Measurements from ENCODE around the gene CDH15. TPM values are rescaled to one million over a fixed set of nuclear protein-coding genes. Genes with fewer than 3 reads are reported as not detected.

The CDH15 gene
- total and polyA plus RNA-seq, 9 of the 15 experiments (the other 6 are each of a cell fraction or from before 2014, with no cell fraction given), result 0.07 to 0.18 TPM; not detected in 7

DNA sequence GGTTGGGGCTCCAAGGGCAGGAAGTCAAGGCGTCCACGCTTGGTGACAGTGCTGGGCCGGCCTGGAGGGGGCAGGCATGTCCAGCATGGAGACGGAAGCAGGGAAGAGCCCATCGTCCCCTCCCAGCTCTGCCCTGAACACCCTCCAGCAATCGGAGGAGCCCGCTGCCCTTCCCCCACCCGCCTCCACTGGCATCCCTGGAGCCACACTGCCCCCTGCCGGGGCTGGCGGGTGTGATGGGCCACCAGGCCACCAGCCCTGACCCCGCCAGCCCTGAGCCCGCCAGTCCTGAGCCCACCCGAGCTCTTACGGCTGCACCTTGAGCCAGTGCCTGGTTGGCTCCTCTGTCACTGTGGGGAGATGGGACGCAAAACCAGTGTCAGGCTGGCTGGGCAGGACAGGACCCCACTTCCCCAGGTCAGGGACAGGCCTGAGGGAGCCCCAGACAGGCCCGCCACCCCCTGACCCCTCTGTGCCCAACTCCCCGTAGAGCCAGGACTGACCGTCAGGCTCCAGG lies 4.1 kb upstream of the CDH15 start (continued):
- no peak; the same call in 1 of the 2 replicates for TF ChIP-seq ETV1 (tag; conservative IDR thresholded peaks at IDR 0.05; ENCODE audit: low read depth)
- no peak for TF ChIP-seq POU5F1 (IDR thresholded peaks at IDR 0.05; ENCODE audit: borderline replicate concordance, low read depth, low read length, partially characterized antibody)
- TF ChIP-seq, protein P1, sequence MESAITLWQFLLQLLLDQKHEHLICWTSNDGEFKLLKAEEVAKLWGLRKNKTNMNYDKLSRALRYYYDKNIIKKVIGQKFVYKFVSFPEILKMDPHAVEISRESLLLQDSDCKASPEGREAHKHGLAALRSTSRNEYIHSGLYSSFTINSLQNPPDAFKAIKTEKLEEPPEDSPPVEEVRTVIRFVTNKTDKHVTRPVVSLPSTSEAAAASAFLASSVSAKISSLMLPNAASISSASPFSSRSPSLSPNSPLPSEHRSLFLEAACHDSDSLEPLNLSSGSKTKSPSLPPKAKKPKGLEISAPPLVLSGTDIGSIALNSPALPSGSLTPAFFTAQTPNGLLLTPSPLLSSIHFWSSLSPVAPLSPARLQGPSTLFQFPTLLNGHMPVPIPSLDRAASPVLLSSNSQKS (CRISPR knock-in tag; IDR thresholded peaks at IDR 0.05), result no peak
- TF ChIP-seq, protein P2, sequence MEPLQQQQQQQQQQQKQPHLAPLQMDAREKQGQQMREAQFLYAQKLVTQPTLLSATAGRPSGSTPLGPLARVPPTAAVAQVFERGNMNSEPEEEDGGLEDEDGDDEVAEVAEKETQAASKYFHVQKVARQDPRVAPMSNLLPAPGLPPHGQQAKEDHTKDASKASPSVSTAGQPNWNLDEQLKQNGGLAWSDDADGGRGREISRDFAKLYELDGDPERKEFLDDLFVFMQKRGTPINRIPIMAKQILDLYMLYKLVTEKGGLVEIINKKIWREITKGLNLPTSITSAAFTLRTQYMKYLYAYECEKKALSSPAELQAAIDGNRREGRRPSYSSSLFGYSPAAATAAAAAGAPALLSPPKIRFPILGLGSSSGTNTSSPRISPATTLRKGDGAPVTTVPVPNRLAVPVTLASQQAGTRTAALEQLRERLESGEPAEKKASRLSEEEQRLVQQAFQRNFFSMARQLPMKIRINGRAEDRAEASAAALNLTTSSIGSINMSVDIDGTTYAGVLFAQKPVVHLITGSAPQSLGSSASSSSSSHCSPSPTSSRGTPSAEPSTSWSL (CRISPR knock-in tag; IDR thresholded peaks at IDR 0.05; ENCODE audit: borderline replicate concordance), result no peak
- no peak for TF ChIP-seq HDAC1 (IDR thresholded peaks at IDR 0.05)
- no peak for TF ChIP-seq LCOR (CRISPR knock-in tag; IDR thresholded peaks at IDR 0.05)
- TF ChIP-seq ZNF668 (CRISPR knock-in tag; IDR thresholded peaks at IDR 0.05), result no peak
- TF ChIP-seq, protein P3, sequence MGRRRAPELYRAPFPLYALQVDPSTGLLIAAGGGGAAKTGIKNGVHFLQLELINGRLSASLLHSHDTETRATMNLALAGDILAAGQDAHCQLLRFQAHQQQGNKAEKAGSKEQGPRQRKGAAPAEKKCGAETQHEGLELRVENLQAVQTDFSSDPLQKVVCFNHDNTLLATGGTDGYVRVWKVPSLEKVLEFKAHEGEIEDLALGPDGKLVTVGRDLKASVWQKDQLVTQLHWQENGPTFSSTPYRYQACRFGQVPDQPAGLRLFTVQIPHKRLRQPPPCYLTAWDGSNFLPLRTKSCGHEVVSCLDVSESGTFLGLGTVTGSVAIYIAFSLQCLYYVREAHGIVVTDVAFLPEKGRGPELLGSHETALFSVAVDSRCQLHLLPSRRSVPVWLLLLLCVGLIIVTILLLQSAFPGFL (CRISPR knock-in tag; IDR thresholded peaks at IDR 0.05), result no peak
- TF ChIP-seq NONO (IDR thresholded peaks at IDR 0.05; ENCODE audit: low read depth in 2 of 2, low read length in 1 of 2), result peak in 1 of 2 experiments; percentile 90; a peak in 2 of 4 replicates
- TF ChIP-seq, protein P4, sequence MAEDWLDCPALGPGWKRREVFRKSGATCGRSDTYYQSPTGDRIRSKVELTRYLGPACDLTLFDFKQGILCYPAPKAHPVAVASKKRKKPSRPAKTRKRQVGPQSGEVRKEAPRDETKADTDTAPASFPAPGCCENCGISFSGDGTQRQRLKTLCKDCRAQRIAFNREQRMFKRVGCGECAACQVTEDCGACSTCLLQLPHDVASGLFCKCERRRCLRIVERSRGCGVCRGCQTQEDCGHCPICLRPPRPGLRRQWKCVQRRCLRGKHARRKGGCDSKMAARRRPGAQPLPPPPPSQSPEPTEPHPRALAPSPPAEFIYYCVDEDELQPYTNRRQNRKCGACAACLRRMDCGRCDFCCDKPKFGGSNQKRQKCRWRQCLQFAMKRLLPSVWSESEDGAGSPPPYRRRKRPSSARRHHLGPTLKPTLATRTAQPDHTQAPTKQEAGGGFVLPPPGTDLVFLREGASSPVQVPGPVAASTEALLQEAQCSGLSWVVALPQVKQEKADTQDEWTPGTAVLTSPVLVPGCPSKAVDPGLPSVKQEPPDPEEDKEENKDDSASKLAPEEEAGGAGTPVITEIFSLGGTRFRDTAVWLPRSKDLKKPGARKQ (CRISPR knock-in tag; IDR thresholded peaks at IDR 0.05), result no peak
- TF ChIP-seq SIN3A (IDR thresholded peaks at IDR 0.05; ENCODE audit: borderline replicate concordance in 2 of 2, control insufficient read depth in 1 of 2, low read depth in 2 of 2, low read length in 2 of 2), result no peak
- TF ChIP-seq BRCA1 (IDR thresholded peaks at IDR 0.05), result no peak
- no peak for TF ChIP-seq BRCA1 (CRISPR knock-in tag; IDR thresholded peaks at IDR 0.05)
- TF ChIP-seq FOXM1 (IDR thresholded peaks at IDR 0.05; ENCODE audit: low read depth), result no peak
- no peak for TF ChIP-seq FOXM1 (CRISPR knock-in tag; IDR thresholded peaks at IDR 0.05; ENCODE audit: low read depth)
- TF ChIP-seq NBN (IDR thresholded peaks at IDR 0.05; ENCODE audit: low read depth), result peak; percentile 65; the same call in 1 of the 2 replicates
- TF ChIP-seq, protein P5, sequence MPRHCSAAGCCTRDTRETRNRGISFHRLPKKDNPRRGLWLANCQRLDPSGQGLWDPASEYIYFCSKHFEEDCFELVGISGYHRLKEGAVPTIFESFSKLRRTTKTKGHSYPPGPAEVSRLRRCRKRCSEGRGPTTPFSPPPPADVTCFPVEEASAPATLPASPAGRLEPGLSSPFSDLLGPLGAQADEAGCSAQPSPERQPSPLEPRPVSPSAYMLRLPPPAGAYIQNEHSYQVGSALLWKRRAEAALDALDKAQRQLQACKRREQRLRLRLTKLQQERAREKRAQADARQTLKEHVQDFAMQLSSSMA (CRISPR knock-in tag; IDR thresholded peaks at IDR 0.05), result no peak
- TF ChIP-seq, protein P6, sequence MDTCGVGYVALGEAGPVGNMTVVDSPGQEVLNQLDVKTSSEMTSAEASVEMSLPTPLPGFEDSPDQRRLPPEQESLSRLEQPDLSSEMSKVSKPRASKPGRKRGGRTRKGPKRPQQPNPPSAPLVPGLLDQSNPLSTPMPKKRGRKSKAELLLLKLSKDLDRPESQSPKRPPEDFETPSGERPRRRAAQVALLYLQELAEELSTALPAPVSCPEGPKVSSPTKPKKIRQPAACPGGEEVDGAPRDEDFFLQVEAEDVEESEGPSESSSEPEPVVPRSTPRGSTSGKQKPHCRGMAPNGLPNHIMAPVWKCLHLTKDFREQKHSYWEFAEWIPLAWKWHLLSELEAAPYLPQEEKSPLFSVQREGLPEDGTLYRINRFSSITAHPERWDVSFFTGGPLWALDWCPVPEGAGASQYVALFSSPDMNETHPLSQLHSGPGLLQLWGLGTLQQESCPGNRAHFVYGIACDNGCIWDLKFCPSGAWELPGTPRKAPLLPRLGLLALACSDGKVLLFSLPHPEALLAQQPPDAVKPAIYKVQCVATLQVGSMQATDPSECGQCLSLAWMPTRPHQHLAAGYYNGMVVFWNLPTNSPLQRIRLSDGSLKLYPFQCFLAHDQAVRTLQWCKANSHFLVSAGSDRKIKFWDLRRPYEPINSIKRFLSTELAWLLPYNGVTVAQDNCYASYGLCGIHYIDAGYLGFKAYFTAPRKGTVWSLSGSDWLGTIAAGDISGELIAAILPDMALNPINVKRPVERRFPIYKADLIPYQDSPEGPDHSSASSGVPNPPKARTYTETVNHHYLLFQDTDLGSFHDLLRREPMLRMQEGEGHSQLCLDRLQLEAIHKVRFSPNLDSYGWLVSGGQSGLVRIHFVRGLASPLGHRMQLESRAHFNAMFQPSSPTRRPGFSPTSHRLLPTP (IDR thresholded peaks at IDR 0.05; ENCODE audit: borderline replicate concordance, extremely low read depth, insufficient read length), result no peak
- peak; percentile 91 for TF ChIP-seq ARID2 (IDR thresholded peaks at IDR 0.05)

All from K562 (cell line).